D341Med (cell line): ENCODE data around the gene POGK.
"Not testable (repeated sequence)": the region's sequence is repeated elsewhere in the genome, so short reads cannot be mapped to it uniquely, and the experiment has no call there.

ENCODE experiments used
- DNase-seq: peaks from one replicate; pipeline ENCODE4 v3.0.0; 2012; ENCODE audit warnings: low spot score

Gene POGK

GRCh38 chr1:166838766-166839599 lies at the start of gene POGK:
Gene POGK, plus strand, starts transcription at chr1:166839475. Its CDS starts 1,482 bp downstream, at chr1:166840957.
- DNase-seq: peak; percentile 98

- no peak for DNase-seq
Measured at GRCh38 chr1:166796620-166797236, 42.5 kb upstream of the POGK start.

GRCh38 chr1:166808952-166809351 lies 30.3 kb upstream of the POGK start:
- DNase-seq: no peak

- no peak for DNase-seq
Measured at GRCh38 chr1:166811691-166812090, 27.6 kb upstream of the POGK start.

GRCh38 chr1:166813508-166814223 lies 25.6 kb upstream of the POGK start:
- peak; percentile 48 for DNase-seq

- DNase-seq: no peak
Measured at GRCh38 chr1:166814611-166815010, 24.7 kb upstream of the POGK start.

- peak; percentile 59 for DNase-seq
Measured at GRCh38 chr1:166819974-166820373, 19.3 kb upstream of the POGK start.

GRCh38 chr1:166822385-166822784 lies 16.9 kb upstream of the POGK start:
- no peak for DNase-seq

- no peak for DNase-seq
Measured at GRCh38 chr1:166827426-166827825, 11.8 kb upstream of the POGK start.

- not testable (repeated sequence) for DNase-seq
Measured at GRCh38 chr1:166829762-166830161, 9.5 kb upstream of the POGK start.

GRCh38 chr1:166836733-166837132 lies 2.5 kb upstream of the POGK start:
- no peak for DNase-seq

GRCh38 chr1:166839600-166840308 lies 479 bp downstream of the POGK start:
- DNase-seq: peak; percentile 91

- no peak for DNase-seq
Measured at GRCh38 chr1:166840309-166841274, 1.3 kb downstream of the POGK start.

- DNase-seq: no peak
Measured at GRCh38 chr1:166843322-166843721, 4.0 kb downstream of the POGK start.

GRCh38 chr1:166843769-166844596 lies 4.7 kb downstream of the POGK start:
- no peak for DNase-seq

GRCh38 chr1:166844791-166845190 lies 5.5 kb downstream of the POGK start:
- no peak for DNase-seq

GRCh38 chr1:166848193-166848592 lies 8.9 kb downstream of the POGK start:
- DNase-seq: no peak

- no peak for DNase-seq
Measured at GRCh38 chr1:166849135-166849534, 9.9 kb downstream of the POGK start.

- DNase-seq: no peak
Measured at GRCh38 chr1:166852918-166853317, 13.6 kb downstream of the POGK start.

GRCh38 chr1:166855558-166855957 lies 16.3 kb downstream of the POGK start:
- no peak for DNase-seq
